Effector memory CD4-positive, alpha-beta T cell (primary cell): ENCODE data around the gene TIMELESS.

Experiments used
- DNase-seq, 3 donors: peaks; one replicate each; pipeline ENCODE4 v3.0.0-alpha.2; 2020
- H3K27ac ChIP-seq: 2 replicates; pipeline ENCODE4 v1.7.0; 2013; ENCODE audit warnings: mild to moderate bottlenecking, low read length, moderate library complexity; ENCODE audit not compliant: insufficient read depth, poor library complexity, severe bottlenecking
- H3K27me3 ChIP-seq: replicated peaks from 2 replicates; pipeline ENCODE4 v1.7.0; 2013; ENCODE audit warnings: mild to moderate bottlenecking, low read length; ENCODE audit not compliant: insufficient read depth, control insufficient read depth, poor library complexity, severe bottlenecking
- H3K36me3 ChIP-seq: 2 replicates; pipeline ENCODE4 v1.7.0; 2013; ENCODE audit warnings: mild to moderate bottlenecking, low read length, moderate library complexity; ENCODE audit not compliant: control insufficient read depth, insufficient read depth
- H3K4me1 ChIP-seq: 2 replicates; pipeline ENCODE4 v1.7.0; 2013; ENCODE audit warnings: low read length, mild to moderate bottlenecking; ENCODE audit not compliant: control insufficient read depth, insufficient read depth, poor library complexity, severe bottlenecking
- H3K4me3 ChIP-seq: 2 replicates; pipeline ENCODE4 v1.7.0; 2013; ENCODE audit warnings: low read length, low read depth, mild to moderate bottlenecking; ENCODE audit not compliant: insufficient read depth, poor library complexity, severe bottlenecking
- H3K9me3 ChIP-seq: 2 replicates; pipeline ENCODE4 v1.7.0; 2013; ENCODE audit warnings: mild to moderate bottlenecking, low read length, moderate library complexity; ENCODE audit not compliant: control insufficient read depth

TIMELESS gene

GRCh38 chr12:56431850-56432249 lies 17.4 kb downstream of the TIMELESS start:
- no peaks in the 10 kb centered on the region for H3K9me3 ChIP-seq
- H3K36me3 ChIP-seq: no peaks in the 10 kb centered on the region
- H3K27ac ChIP-seq: no peak overlapping the region
- DNase-seq: no peak
- no peaks in the 10 kb centered on the region for H3K4me1 ChIP-seq
- H3K4me3 ChIP-seq: no peak overlapping the region
- H3K27me3 ChIP-seq: no peaks in the 10 kb centered on the region

DNA sequence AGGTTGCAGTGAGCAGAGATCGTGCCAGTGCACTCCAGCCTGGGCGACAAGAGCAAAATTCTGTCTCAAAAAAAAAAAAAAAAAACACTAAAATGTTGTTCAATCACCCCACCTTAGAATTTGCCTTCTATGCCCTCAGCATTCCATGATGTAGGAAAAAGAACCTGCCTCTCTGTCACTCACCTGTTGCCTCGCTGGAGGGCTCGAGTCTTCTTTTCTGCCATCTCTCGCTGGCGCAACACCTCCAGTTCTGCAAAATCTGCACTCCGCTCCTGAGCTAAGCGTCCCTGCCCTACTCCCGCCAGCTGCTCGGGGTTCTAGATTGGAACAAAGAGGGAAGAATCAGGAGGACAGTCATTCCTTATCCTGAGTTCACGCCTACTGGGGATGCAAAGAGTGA lies 17.9 kb downstream of the TIMELESS start:
- Histone ChIP-seq H3K36me3 (no peaks in the 10 kb centered on the region), H3K27me3 (no peaks in the 10 kb centered on the region), H3K27ac (no peak overlapping the region), H3K4me3 (no peak overlapping the region), H3K4me1 (no peaks in the 10 kb centered on the region), H3K9me3 (no peaks in the 10 kb centered on the region)
- no peak for DNase-seq

DNA sequence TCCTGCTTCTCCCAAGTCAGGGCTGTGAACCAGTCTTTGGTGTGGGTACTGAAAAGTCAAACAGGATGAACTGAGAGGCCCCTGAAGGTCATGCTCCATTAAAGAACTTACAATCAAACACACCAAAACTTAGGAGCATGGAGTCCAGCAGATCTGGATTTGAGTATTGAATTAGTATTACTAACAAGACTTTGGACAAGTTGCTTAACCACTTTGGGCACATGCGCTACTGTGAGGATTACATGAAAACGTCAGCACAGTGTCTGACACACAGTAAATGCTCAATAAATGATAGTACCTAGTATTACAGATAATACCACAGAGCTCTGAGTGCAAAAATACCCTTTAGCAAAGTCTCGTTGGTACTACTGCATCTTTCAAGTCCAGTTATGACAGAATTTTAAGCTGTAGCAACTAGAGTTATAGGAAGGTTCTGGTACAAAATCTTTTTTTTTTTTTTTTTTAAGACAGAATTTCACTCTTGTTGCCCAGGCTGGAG lies 23.2 kb downstream of the TIMELESS start:
- Histone ChIP-seq H3K27ac (no peak overlapping the region), H3K9me3 (no peaks in the 10 kb centered on the region), H3K36me3 (peaks cover 3% of the 10 kb centered on the region)

GRCh38 chr12:56425193-56425592 lies 24.0 kb downstream of the TIMELESS start:
- Histone ChIP-seq H3K4me3 (no peak overlapping the region), H3K27me3 (no peaks in the 10 kb centered on the region), H3K4me1 (no peaks in the 10 kb centered on the region), H3K36me3 (peaks cover 3% of the 10 kb centered on the region), H3K27ac (no peak overlapping the region), H3K9me3 (no peaks in the 10 kb centered on the region)
- DNase-seq: no peak

More for the DNA sequence above, 23.2 kb downstream of the TIMELESS start:
- Histone ChIP-seq H3K27me3 (no peaks in the 10 kb centered on the region), H3K4me1 (no peaks in the 10 kb centered on the region), H3K4me3 (no peak overlapping the region)
- DNase-seq: no peak

- no peaks in the 10 kb centered on the region for H3K9me3 ChIP-seq
- no peak for DNase-seq
- no peaks in the 10 kb centered on the region for H3K27me3 ChIP-seq
- no peak overlapping the region for H3K27ac ChIP-seq
- H3K4me1 ChIP-seq: no peaks in the 10 kb centered on the region
- peaks cover 3% of the 10 kb centered on the region for H3K36me3 ChIP-seq
- H3K4me3 ChIP-seq: no peak overlapping the region
Observed at GRCh38 chr12:56420411-56420810, 28.8 kb downstream of the TIMELESS start.

DNA sequence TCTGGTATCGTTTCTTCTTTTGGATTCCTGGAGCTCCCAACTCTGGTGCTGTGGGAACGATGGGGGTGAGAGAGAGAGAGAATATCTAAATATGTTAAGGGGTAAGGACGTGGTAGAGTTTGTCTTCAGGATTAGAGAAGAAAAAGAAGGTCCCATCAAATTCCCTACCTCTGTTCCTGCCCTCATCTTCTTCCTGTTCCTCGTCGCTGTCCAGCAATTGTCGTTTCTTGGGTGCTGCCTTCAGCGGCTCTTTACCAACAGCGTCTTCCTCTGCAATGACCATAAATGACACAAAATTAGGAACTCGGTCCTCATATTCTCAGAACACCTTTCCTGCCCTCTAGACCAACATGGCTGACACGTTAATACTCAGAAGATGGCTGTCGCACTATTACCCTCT lies 31.5 kb downstream of the TIMELESS start:
- Histone ChIP-seq H3K36me3 (peaks cover 3% of the 10 kb centered on the region), H3K9me3 (no peaks in the 10 kb centered on the region), H3K4me1 (no peaks in the 10 kb centered on the region), H3K27ac (no peak overlapping the region), H3K27me3 (no peaks in the 10 kb centered on the region), H3K4me3 (no peak overlapping the region)
- DNase-seq: no peak

DNA sequence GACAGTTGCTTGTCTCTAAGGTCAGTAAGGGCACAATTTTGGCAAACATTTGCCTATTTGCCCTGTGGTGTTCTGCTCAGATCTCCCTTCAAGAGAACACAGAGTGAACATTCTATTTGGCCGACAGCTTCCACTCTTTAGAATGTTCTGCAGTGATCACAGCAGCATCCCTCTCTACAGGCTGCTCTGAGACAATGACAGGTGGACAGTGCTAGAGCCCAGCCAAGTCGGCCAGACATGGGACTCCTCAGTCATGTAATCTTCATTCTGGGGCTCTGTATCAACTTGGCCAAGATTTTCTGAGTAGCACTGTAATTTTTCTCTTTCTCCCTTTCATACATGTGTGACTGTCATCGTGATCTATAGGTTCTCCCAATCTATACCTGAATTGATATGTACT lies 34.8 kb downstream of the TIMELESS start:
- Histone ChIP-seq H3K4me3 (no peak overlapping the region), H3K9me3 (no peaks in the 10 kb centered on the region), H3K27ac (no peak overlapping the region), H3K4me1 (no peaks in the 10 kb centered on the region), H3K36me3 (no peaks in the 10 kb centered on the region), H3K27me3 (no peaks in the 10 kb centered on the region)
- no peak for DNase-seq

DNA sequence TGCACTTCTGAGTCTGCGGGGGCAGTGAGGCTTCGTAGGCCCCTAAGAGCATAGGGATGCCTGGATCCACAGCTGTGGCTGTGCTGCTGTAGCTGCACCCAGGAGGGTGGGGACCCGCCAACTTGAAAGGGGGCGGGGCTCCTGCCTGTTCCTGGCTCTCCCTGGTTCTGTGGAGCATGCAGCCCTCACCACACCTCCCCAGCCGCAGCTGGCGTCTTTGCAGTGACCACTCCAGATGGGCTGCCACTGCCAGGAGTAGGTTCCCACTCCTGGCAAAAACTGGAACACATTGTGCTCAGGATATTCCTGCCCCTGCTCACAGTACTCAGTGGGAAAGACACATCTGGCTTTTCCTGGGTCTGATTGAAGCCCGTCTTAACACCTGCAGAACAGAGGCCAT lies 35.8 kb downstream of the TIMELESS start:
- no peak overlapping the region for H3K4me3 ChIP-seq
- H3K36me3 ChIP-seq: no peaks in the 10 kb centered on the region
- DNase-seq: no peak
- no peaks in the 10 kb centered on the region for H3K4me1 ChIP-seq
- no peaks in the 10 kb centered on the region for H3K27me3 ChIP-seq
- H3K27ac ChIP-seq: no peak overlapping the region
- no peaks in the 10 kb centered on the region for H3K9me3 ChIP-seq

GRCh38 chr12:56411781-56412639 lies 37.2 kb downstream of the TIMELESS start:
- no peaks in the 10 kb centered on the region for H3K36me3 ChIP-seq
- H3K4me3 ChIP-seq: no peak overlapping the region
- no peaks in the 10 kb centered on the region for H3K27me3 ChIP-seq
- H3K9me3 ChIP-seq: no peaks in the 10 kb centered on the region
- no peaks in the 10 kb centered on the region for H3K4me1 ChIP-seq
- H3K27ac ChIP-seq: no peak overlapping the region
- DNase-seq: no peak

- DNase-seq: no peak
- no peaks in the 10 kb centered on the region for H3K36me3 ChIP-seq
Observed at GRCh38 chr12:56410768-56411167, 38.5 kb downstream of the TIMELESS start.

More at GRCh38 chr12:56410768-56411167, 38.5 kb downstream of the TIMELESS start:
- H3K9me3 ChIP-seq: no peaks in the 10 kb centered on the region
- H3K27me3 ChIP-seq: no peaks in the 10 kb centered on the region
- H3K27ac ChIP-seq: no peak overlapping the region
- no peaks in the 10 kb centered on the region for H3K4me1 ChIP-seq
- H3K4me3 ChIP-seq: no peak overlapping the region
